WERI-Rb-1 (cell line): ENCODE measurements around the gene ZGPAT.

Experiments used
- DNase-seq: peaks from one replicate; pipeline ENCODE4 v3.0.0-alpha.2; 2020
- H3K27ac ChIP-seq: fragments of 250-450 bp; sonication (Bioruptor Pico); 2 replicates; pipeline ENCODE4 v1.5.1; 2020; ENCODE audit warnings: mild to moderate bottlenecking, moderate library complexity
- H3K27me3 ChIP-seq: fragments of 250-450 bp; sonication (Bioruptor Pico); 2 replicates; pipeline ENCODE4 v1.5.1; 2021; ENCODE audit warnings: mild to moderate bottlenecking, low read depth, moderate library complexity; ENCODE audit not compliant: insufficient read depth, severe bottlenecking
- H3K36me3 ChIP-seq: fragments of 250-450 bp; sonication (Bioruptor Pico); 2 replicates; pipeline ENCODE4 v1.5.1; 2020; ENCODE audit warnings: mild to moderate bottlenecking, moderate library complexity
- H3K4me3 ChIP-seq: 2 replicates; pipeline ENCODE4 v1.5.1; 2011; ENCODE audit warnings: low read depth, mild to moderate bottlenecking, control low read depth, low read length
- H3K9me3 ChIP-seq: fragments of 250-450 bp; sonication (Bioruptor Pico); 2 replicates; pipeline ENCODE4 v1.5.1; 2021; ENCODE audit warnings: mild to moderate bottlenecking, moderate library complexity; ENCODE audit not compliant: severe bottlenecking
- CTCF ChIP-seq: IDR thresholded peaks from 2 replicates; pipeline ENCODE4 v1.5.1; 2011; ENCODE audit warnings: low read depth, mild to moderate bottlenecking, control low read depth, inconsistent platforms, low read length

The ZGPAT gene

GRCh38 chr20:63680857-63681608 is 26.8 kb upstream of the ZGPAT start:
- H3K27me3 ChIP-seq: no peaks in the 10 kb centered on the region
- H3K27ac ChIP-seq: no peak overlapping the region
- H3K4me3 ChIP-seq: no peak overlapping the region
- no peak for DNase-seq
- no peaks in the 10 kb centered on the region for H3K9me3 ChIP-seq
- TF ChIP-seq CTCF: no peak
- H3K36me3 ChIP-seq: peaks cover 25% of the 10 kb centered on the region

GRCh38 chr20:63681609-63682142 is 26.2 kb upstream of the ZGPAT start:
- H3K36me3 ChIP-seq: peaks cover 18% of the 10 kb centered on the region
- no peak for TF ChIP-seq CTCF

GRCh38 chr20:63682384-63683139 is 25.3 kb upstream of the ZGPAT start:
- Histone ChIP-seq H3K4me3 (no peak overlapping the region), H3K27me3 (no peaks in the 10 kb centered on the region), H3K36me3 (peaks cover 16% of the 10 kb centered on the region), H3K9me3 (no peaks in the 10 kb centered on the region), H3K27ac (no peak overlapping the region)
- DNase-seq: no peak
- no peak for TF ChIP-seq CTCF

More at GRCh38 chr20:63681609-63682142, 26.2 kb upstream of the ZGPAT start:
- no peak overlapping the region for H3K27ac ChIP-seq
- no peaks in the 10 kb centered on the region for H3K9me3 ChIP-seq
- no peaks in the 10 kb centered on the region for H3K27me3 ChIP-seq
- no peak for DNase-seq
- no peak overlapping the region for H3K4me3 ChIP-seq

GRCh38 chr20:63685269-63686026 is 22.4 kb upstream of the ZGPAT start:
- no peaks in the 10 kb centered on the region for H3K27me3 ChIP-seq
- no peak for DNase-seq
- TF ChIP-seq CTCF: no peak
- H3K36me3 ChIP-seq: peaks cover 9% of the 10 kb centered on the region
- no peaks in the 10 kb centered on the region for H3K9me3 ChIP-seq
- no peak overlapping the region for H3K27ac ChIP-seq
- no peak overlapping the region for H3K4me3 ChIP-seq

- Histone ChIP-seq H3K27ac (no peak overlapping the region), H3K4me3 (no peak overlapping the region), H3K27me3 (no peaks in the 10 kb centered on the region), H3K36me3 (peaks cover 7% of the 10 kb centered on the region), H3K9me3 (no peaks in the 10 kb centered on the region)
- no peak for DNase-seq
- no peak for TF ChIP-seq CTCF
These were observed 21.7 kb upstream of the ZGPAT start for GRCh38 chr20:63686094-63686491.
